Measurements from ENCODE around the gene SUPT3H.

The SUPT3H gene

DNA sequence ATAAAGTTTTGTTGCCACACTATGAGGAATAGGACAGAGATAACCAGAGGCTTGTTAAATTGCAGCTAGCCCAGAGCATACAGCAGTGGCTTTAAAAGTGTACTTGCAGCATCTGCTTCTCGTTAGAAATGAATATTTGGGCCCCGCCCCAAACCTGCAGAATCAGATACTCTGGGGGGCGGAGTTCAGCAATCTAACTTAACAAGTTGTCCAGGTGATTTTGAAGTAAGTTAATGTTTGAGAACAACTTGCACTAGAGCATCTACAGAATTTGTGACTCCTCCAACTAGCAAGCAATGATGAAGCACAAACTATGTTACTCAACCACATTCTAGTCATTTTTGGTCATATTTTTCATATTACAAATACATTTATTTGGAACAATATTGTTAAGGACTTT, 10.6 kb upstream of the SUPT3H start:
- DNase-seq (ENCODE audit: low spot score), result no peak

DNA sequence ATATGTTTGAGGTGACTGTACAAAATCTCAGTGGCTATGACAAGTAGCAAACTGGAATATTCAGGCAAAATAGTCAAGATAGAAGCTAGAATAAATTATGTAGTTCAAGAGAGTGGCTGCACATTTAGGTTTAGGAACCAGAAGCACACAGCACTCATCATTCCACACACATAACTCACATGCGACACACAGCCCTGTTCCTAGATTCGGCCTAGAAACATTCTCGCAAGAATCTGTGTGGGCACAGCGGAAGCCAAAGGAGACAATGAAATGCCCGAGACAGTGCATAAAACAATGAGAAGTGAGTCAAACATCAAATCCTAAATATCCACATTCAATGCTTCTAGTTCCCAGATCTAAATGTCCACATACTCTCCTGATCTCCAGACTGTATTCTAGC, 9.5 kb upstream of the SUPT3H start:
- DNase-seq (ENCODE audit: low spot score), result no peak

DNA sequence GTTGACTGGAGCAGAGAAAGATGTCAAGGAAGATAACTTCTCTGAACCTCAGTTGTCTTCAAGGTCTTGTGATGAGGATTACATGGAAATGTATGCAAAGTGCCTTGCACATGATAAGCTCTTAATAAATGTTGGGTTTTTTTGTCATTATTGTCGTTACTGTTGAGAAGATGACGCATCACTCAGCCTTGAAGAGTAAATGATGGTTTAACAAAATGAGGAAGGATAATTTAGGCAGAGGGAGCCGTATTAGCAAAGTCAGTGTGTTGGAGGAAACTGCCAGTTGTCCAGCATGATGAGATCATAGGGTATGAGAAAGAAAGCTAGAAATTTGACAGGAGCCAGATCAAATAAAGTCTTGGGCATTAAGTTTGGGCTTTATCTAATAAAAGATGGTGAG, 8.8 kb upstream of the SUPT3H start:
- no peak for DNase-seq (ENCODE audit: low spot score)

DNA sequence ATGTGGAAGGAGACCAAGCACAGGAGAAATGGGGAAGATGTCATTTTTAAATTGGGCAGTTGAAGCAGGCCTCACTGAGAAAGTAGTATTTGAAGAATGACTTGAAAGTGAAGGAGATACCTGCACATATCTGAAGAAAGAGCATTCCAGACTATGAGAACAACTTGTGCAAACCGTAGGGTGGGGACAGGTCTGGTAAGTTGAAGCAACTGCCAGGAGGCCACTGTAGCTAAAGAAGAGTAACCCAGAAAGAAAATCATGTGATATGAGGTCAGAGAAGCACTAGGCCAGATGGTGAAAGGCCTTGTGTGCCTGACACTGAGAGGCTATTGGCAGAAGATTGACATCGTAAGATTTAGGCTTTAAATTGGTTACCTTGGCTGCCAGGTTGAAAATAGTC, 4.7 kb upstream of the SUPT3H start:
- no peak for DNase-seq (ENCODE audit: low spot score)

DNA sequence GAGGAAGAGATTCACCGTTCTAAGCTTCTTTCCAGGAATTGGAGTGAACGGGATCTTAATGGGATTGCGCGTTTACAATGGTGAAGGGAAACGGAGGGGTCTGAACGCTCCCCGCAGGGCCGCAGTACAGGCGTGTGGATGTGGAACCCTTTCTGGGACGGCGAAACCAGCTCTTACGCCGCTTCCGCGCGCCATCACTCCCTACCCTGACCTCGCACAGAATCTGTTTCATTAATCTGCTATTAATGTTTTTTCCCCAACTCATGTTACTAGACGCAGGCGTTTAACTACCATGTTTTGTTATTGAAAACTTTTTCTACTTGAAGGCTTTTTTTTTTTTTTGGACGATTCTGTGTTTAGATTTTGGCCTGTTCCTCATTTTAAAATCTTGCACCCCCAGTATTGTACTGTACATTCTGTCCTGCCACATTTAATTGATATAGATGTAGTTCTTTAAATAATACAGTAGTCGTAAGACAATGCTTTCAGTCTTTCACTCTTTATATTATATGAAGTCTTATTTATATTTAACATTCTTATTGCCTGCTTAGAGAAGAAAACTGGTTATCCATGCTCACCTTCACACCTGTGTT, 696 bp upstream of the SUPT3H start:
- no peak for DNase-seq (ENCODE audit: low spot score)

DNA sequence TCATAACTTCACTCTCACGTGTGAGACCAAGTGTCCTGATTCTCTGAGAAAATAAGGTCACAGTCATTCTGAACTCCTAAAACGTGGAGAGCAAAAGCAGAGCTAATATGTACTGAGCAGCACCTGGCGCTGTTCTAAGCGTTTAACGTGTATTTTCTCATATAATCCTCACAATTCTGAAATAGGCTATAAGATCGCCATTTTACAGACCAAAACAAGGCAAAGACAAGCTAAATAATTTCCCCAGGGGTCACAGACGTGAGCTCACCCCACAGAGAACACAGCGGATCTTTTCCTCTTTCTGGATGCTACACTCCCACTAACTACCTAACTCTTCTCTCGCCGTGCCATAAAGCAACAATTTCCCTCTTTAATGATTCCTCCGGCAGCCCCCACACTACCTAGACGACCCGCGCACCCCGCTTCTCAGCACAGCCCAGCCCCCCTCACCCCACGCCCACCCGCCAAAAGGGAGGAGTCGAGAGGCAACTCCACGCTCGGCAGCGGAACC, 636 bp downstream of the SUPT3H start:
- peak; percentile 89 for DNase-seq (ENCODE audit: low spot score)

DNA sequence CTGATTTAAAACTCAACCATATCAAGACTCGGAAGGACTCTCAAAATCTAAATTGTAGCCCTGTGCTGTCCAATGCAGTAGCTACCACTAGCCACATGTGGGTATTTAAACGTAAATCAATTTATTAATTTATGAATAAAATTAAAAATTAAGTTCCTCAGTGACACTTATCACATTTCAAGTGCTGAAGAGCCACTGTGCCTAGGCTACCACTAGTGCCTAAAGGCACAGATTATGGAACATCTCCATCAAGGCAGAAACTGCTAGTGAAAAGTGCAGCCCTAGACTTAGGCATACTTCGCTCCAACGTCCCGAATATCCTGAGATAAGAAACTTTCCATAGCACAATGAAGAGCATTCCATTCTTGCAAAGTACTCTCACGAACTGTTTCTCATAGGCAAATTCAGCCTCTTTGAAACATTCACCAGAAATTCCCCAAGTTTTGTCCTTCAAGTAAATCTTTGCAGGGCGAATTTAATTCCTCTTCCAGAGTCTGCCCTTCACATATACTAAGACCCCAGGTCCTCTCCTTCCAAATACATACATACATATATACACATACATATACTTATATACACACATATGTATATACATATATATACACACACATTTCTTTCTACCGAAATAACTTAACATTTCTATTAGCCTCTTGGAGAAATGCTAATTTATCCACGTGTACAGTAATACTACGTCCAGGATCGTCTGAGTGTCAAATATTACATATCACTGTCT, 1.3 kb downstream of the SUPT3H start:
- DNase-seq (ENCODE audit: low spot score), result no peak

DNA sequence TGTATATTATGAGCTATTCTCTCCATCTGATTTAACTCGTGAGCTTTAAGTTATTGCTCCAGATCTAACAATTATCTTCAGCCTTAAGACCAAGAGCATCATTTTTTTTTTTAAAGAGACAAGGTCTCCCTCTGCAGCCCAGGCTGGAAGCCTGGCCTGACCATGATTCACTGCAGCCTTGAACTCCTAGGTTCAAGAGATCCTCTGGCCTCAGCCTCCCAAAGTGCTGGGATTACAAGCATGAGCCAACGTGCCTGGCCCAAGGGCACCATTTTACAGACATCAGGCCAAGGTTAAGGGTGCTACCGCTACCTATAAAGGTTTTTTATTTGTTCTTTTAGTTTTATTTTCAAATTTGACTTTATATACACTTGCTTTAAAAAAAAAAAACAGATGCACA, 2.3 kb downstream of the SUPT3H start:
- no peak for DNase-seq (ENCODE audit: low spot score)

DNA sequence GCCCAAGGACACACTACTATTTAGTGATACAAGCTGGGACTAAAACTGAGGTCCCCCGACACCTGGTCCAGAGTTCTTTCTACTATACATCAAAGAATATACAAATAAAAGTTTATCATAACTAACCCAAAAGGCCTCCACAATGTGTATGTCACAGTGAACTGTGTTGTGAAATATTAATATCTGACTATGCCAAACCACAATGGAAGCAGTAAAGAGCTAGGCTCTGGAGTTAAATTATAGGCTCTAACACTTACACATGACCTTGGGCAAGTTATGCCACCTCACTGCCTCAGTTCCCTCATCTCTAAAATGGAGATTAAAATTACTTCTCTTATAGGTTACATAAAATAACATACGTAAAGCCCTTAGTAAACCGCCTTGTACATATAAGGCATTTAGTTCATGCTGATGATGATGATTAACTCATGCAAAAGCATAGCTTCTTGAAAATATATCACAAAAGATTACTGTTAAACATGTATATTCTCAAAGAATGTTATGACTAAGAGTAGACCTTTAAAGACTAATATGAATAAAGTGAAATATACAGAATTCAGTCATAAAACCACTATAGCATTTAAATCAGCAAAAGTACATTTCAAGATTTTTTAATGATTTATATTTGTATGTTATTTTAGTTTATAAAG, 5.7 kb downstream of the SUPT3H start:
- no peak for DNase-seq (ENCODE audit: low spot score)

DNA sequence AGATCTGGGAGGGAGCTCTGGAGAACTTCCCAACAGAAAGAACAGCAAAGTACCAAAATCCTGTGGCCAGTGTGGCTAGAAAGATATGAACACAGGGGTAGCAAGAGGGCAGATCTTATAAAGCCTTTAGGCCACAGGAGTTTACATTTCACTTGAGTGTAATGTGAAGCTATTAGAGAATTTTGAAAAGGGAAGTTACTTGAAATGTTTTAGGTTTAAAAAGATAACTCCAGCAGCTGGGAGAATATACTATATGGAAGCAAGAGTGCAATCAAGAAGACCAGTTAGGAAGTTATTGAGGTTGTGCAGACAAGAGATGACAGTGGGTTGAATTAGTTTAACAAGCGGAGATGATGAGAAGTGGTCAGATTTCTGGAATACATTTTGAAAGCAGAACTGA, 7.9 kb downstream of the SUPT3H start:
- DNase-seq (ENCODE audit: low spot score), result no peak

DNA sequence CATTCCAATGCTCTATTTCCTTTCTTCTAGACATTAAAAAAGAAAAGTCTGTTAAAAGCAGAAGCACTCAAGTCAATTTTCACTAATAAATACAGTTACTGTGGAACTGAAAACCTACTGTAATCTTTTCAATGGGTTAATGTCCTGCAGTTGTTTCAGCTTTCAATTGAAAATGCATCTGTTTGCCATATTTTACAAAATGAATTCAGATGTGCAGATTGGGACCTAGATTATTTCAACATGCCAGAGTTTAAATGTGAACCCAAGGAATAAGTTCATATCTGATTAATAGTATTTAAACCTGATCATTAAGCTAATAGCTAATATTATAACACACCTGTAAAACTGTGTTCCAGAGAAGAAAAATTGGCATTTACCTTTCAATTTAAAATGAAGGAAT, 9.7 kb downstream of the SUPT3H start:
- DNase-seq (ENCODE audit: low spot score), result no peak

DNA sequence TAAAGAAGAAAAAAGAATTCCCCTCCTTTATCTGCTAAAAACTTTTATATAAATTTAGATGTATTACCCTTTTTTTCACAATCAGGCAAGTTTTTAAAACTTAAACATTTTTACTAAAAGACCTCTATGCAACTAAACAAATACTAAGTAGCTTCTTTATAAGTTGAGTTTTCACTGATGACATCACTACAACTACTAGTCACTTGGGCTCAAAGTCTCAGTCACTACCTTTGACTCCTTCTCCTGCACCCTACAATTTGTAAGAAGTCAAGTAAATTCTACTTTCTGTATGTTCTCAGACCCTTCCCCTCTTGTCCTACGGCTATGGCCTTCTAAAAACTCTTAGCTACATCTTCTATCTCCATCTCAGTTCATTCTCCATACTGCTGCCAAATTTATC, 11.2 kb downstream of the SUPT3H start:
- no peak for DNase-seq (ENCODE audit: low spot score)

DNA sequence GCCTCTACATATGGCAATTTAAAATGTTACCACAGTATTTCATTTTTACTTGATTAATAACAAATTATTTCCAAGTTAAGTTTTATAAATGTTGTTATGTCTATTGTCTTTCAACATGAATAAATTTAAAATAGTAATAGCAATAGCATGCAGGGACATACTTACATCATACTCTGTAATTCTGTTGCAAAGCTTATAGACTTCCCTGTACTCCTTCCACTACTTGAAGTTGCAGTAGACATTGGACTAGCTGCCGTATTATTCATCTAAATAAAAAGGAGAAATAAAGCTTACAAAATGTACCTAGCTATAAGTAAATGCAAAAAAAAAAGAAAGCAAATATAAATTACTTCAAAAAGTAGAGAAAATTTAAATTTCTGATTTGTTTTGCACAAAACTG, 12.7 kb downstream of the SUPT3H start:
- DNase-seq (ENCODE audit: low spot score), result no peak

DNA sequence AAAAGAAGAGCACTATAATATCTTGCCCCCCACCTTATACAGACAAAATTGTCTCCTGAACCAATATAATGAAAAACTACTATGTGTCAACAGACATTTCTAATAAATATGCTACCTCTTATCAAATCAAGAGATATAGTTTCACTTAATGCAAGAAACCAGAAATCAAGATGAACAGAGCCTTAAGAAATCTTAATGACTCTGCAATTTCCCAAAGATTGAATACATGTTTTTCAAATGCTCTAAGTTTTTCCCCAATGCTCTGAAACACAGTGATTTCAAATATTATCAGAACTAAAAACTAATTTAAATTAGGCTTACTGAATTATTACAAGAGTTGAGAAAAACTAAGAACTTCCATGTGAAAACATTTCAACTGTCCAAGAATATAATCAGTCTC, 13.3 kb downstream of the SUPT3H start:
- DNase-seq (ENCODE audit: low spot score), result no peak

DNA sequence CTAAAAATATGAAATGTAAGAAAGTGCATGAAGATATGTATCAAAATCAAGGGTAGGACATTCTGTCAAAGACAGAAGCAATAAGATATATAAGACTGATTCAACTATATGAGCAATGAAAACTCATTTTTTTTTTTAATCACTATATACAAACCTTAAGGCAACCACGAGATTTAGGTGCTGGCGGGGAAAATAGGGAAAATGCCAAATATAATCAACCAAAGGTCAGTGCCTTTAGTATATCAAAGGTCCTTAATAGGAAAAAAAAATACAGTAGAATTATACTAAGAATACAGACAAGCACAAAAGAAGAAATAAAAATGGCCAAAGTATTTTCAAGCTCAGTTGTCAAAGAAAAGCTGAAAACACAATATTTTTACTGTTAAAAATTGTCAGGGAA, 24.1 kb downstream of the SUPT3H start:
- no peak for DNase-seq (ENCODE audit: low spot score)

DNA sequence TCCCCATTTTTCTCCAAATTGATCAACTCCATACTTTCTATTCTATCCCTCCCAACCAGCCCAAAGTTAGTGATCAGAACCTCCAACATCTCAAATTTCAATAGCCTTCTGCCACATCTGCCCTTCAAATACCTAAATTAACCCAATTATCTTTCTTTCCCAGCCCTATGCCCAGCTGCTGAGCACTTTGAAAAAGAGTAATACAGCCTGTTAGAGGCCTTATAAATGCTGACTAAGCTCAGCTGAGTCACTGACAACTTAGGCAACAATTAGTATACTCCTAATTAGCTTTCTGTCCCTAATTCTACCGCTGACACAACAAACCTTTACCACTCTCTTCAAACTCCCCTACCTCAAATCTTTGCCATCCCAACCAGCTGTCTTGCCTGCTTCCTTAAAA, 26.1 kb downstream of the SUPT3H start:
- DNase-seq (ENCODE audit: low spot score), result no peak

DNA sequence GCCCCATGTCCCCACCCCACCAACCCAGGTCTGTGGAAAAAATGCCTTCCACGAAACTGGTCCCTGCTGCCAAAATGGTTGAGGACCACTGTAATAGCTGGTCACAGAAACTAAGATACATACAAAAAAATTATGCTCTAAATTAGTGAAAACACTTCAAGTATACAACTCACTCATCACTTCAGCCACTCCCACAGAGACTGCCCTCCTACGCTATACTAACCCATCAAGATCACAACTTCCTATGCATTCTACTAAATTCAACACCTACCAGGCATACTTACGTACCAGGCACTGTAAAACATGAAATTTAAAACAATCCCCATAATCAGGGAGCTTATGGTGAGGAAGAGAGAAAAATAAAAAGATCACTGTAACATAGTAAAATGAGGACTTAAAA, 26.7 kb downstream of the SUPT3H start:
- no peak for DNase-seq (ENCODE audit: low spot score)

DNA sequence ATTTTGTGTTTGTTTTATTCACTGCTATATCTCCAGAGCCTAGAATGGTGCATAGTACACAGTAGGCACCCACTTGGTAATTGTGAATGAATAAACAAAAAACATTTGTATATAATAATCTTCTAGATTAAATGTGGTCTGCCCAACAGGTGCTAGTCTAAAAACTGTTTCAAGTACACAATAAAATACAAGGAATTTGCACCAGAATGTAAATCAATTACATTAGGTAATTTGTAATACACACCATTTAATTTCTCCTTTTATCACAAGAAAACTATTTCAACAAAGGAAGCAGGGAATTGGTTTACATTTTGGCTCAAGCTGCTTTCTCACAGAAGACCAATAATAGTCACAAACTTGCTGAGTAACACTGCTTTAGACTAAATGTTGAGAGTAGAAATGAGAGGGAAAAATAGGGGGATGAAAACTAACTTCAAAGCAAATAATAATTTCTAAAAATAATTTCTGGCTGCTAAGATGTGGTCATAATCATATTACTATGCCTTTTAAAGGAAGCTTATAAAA, 27.5 kb downstream of the SUPT3H start:
- DNase-seq (ENCODE audit: low spot score), result no peak

DNA sequence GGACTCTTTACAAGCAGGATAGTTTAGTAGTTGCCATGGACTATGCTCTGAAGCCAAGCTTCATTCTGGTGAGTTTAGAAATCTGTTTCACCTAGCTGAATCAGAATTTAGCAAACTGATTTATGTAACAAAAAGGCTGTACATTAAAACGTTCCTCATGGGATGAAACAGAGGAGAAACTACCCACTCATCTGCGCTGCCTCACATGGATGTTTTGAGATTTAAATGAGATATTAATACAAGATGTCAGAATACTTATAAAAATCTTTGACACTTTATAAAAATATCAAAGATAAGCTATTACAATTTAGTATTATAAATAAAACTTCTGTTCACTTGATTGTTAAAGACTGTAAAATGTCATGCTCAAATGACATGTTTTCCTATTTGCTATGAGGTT, 32.8 kb downstream of the SUPT3H start:
- no peak for DNase-seq (ENCODE audit: low spot score)

DNA sequence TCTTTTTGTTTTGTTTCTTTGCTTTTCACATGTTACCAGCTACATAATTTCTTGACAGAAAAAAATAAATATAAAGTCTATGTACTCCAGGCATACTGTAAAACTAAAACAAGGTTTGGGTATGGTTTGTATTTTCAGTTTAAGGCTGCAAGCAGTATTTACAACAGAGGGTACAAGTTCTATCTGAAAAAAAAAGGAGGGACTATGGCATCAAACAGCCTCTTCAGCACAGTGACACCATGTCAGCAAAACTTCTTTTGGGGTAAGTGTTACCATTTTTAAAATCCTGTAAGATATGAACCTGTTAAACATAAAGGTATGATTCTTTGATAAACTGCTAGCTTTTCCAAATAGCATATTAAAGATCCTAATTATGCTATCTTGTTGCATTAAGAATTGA, 49.2 kb downstream of the SUPT3H start:
- no peak for DNase-seq (ENCODE audit: low spot score)

DNA sequence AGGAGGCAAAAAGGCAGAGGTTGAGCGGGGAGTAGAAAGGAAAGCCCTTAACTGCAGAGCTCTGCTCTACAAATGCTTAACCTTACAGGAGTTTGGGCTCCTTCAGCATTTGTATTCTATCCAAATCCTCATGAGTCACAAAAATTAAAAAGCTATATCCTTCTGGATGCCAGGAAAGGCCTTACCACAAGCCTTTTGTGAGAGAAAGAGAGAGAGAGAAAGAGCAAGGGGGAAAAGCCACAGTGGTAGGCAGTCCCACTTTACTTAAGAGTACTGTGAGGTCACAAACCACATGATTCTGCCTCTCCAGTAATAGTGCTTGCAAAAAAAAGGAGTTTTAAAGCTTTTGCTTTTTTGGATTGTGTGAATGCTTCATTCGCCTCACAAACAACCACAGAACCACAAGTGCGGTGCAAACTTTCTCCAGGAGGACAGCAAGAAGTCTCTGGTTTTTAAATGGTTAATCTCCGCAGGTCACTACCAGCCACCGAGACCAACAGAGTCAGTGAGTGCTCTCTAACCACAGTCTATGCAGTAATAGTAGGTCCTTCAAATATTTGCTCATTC, 49.7 kb downstream of the SUPT3H start, which contains the start of gene RUNX2:
RUNX2 (plus strand) TSS at position 375 of the 567 bp plus-strand sequence. CDS start 397 bp downstream, outside the sequence.
- no peak for DNase-seq (ENCODE audit: low spot score)

DNA sequence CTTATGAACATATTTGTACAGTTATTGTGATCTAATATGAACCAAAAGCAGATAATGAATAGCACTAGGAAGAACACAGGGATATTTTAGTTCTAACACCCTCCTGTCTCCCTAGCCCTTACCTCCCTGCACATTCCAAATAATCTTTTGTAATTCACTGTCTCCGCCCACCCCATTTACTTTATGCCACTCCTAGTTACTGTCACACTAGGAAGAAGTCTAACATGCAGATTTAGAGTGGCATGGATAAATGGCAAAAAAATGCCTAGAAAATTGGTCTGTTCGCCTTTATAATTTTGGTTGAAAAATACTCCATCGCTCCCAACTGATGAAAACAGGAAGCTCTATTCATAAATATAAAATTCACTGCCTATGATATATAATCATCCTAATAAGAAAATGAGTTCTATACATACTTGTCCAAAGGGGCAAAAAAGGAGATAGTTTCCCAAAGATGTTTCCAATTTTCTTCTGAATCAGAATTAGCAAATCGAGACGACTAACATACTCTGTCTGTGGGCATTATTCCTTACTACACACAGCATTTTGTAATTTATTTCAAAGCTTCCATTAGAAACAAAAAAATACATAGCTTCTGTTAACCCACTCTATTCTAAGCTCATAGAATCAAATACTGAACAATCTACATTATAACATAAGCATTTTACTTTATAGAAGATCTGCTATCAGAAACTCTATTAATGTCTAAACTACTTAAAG, 50.9 kb downstream of the SUPT3H start:
- DNase-seq (ENCODE audit: low spot score), result no peak
